Neural progenitor cell (in vitro differentiated cells): ENCODE results near the gene DCHS1.

ENCODE experiments used
- CTCF ChIP-seq: fragments of 200-600 bp; sonication (generic); IDR thresholded peaks from 2 replicates; pipeline ENCODE4 v1.5.1; 2017; ENCODE audit warnings: antibody characterized with exemption, mild to moderate bottlenecking
- EZH2 ChIP-seq: fragments of 200-600 bp; sonication (generic); IDR thresholded peaks from 2 replicates; pipeline ENCODE4 v1.6.1; 2017; ENCODE audit warnings: antibody characterized with exemption, mild to moderate bottlenecking, moderate library complexity
- EZH2phosphoT487 ChIP-seq: fragments of 200-600 bp; sonication (generic); IDR thresholded peaks from 2 replicates; pipeline ENCODE4 v1.6.1; 2017; ENCODE audit warnings: antibody characterized with exemption

DNA sequence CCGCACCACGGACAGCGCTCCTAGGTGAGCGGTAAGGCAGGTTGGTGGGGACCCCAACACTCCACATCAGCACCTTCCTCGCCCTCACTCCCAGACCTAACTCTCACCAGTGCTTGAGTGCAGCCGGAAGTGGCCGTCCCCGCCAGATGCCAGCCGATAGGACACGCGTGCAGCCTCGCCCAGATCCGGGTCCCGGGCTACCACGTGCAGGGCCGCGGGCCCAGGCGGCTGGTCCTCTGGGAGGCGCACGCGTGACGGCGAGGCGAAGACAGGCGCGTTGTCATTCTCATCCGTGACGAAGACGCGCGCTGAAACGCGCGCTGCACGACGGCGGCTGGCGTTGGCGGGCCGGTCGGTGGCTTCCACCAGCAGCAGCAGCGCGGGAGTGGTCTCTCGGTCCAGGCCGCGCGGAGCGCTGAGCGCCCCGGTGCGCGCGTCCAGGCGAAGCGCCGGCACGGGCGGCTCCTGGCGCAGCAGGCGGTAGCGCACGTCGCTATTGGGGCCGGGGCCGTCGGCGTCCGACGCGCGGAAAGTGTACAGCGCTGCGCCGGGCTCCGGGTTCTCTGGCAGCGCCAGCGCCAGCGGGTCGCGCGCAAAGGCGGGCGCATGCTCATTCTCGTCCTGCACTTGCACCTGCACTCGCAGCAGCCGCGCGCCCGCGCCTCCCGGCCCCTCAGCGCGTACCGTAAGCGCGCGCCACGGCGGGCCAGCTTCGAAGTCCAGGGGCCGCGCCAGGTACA lies 25.5 kb downstream of the DCHS1 start:
- TF ChIP-seq CTCF (no peak), EZH2 (peak; percentile 83), EZH2phosphoT487 (peak; percentile 77)
